HG03558 (cell line): ENCODE data around the gene YIPF3.

Experiments
- ATAC-seq: cut with Tn5 transposase; IDR thresholded peaks from one replicate; pipeline ENCODE4 v1.9.1; 2021; ENCODE audit warnings: moderate number of reproducible peaks; ENCODE audit not compliant: unreplicated experiment; ENCODE audit errors: extremely low read depth

The YIPF3 gene

DNA sequence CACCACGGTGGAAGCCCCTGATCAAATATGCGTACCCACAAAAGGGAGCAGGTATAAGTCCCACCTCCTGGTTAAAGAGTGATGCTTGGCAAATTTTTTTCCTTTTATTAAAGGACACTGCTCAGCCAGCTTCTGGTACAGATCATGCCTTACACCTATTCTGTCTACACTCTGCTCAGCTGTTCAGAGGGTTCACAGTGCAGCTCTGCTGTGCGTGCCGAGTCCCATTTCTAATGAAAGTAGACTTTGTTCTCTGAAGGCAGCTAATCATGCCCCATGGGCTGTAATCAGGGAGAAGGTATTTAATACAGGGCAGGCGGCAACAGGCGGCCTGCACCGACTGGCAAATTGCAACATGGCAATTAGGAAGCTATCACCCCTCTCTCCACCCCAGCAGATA lies 22.9 kb downstream of the YIPF3 start:
- no peak for ATAC-seq

DNA sequence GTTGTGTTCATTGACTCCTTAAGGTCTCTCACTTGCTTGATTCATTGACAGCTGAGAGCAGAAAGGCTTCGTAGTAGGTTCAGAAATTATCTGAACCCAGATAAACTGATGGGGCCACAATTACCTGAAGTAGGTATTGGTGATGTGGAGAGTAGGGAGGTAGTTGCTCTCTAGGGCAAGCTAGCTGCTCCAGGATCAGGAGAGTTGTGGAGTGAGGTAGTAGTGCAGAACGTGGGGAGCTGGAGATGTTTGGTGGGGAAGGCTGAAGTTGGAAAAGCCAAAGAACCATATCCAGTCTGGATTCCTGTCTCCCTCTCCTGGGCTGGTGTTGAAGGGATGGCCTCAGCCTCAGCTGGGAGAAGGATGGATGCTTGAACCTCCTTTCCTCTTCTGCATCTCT lies 23.5 kb downstream of the YIPF3 start:
- no peak for ATAC-seq

DNA sequence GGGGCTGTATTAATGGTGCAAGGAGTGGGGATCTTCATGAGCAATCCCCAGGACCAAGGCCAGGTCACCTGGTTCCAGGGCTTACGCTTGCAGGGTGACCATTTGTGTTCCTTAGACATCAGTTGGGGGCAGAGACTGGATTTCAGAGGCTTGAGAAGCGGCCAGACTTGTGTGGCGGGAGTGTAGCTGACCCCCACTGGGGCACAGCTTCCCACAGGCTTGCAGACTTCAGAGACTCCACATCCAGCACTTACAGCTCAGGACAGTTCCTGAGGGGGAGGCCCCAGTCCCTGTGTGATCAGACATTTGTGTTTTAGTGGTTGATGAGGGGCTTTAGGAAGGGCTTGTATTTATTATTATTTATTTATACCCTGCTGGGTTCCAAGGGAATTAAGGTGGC lies 24.1 kb downstream of the YIPF3 start:
- ATAC-seq: no peak

DNA sequence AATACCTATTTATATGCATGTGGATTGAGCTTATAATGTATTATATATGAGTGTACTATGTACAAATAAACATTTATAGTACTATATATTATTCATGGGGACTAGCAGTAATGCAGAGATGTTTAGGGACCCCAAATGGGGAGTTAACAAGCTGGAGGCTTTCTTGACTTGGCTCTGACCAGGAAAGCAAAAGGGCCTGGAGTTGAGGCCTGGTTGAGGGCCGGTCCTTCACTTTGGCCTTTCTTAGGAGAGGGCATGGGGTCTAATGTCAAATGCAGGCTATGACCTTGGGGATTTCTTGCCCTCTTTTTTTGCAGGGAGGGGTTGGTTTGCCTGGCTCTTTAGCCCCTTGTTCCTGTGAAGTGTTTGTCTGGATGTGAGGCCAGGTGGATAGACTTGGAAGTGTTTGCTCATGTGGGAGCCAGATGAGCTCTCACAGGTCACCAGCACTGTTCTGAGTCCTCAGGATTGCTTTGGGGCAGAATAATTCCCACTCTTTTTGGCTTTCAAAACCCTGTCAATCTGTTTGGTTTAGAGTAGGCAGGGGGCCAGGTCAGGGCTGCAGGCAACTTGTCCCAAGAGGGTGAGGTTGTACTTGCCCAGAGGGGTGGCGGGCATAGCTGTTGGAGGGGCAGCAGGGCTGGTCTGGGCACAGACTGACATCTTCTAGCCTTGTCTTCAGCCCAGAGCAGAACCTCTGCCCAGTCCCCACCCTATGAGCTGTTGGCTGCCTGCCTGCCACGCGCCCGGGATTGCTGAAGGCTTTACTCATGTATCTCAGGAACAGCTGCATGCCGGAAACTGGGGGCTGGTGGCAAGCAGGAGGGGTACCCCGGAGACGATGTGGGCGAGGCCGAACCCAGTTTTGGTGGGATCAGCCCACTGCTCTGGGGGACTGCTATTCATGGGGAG lies 24.7 kb downstream of the YIPF3 start:
- ATAC-seq: no peak

DNA sequence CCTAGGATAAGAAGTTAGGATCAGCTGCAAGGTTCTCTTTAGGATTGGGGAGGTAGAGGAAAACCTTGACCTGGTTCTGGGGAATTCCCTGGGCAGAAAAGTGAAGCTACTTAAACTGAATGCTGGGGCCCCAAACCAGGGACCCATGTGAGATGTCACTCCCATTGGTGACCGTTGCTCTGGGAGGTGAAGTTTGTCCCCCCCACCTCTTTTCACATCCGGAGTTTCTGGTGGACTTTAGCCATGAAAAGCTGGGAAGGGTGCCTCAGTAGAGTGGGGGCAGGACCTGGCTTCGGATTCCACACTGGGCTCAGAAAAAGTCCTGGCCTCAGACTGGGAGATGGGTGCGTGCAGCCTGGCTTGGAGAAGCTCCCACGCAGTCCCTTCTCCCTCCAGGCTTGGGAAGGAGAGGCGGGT lies 26.2 kb downstream of the YIPF3 start:
- no peak for ATAC-seq

DNA sequence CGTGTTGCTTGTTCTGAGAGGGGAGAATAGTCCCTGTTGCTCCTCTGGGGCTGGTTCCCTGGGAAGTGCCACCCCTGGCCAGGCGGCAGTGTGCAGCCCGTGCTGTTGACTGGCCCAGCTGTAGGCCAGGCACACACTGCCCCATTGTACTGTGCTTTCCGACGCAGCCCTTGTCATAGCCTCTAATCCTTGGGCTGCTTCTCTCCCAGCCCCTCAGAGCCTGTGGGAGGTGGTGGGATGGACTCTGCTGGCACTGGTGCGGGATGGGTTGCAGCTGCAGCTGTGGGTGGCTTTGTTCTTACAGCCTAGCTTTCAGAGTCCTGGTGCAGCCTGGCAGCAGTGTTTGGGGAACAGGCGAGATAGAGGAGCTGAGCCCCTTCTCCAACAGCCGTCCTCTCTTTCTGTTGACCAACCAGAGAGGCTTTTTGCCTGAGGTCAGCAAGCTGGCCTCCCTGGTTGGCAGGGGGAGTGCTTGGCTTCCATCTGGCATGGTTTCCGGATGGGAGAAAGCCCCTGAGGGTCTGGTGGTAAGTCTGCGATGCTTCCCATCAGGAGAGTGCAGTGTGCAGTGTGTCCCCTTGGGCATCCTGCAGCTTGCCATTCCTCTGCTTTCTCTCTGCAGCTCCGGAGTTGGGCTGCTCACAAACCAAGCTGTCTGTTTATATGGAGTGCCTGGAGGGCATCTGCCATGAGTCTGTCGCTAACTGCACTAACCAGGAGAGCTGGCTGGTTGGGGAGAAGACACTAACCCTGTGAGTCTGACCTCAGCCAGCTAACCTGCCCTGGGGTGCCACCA lies 27.3 kb downstream of the YIPF3 start:
- ATAC-seq: no peak

DNA sequence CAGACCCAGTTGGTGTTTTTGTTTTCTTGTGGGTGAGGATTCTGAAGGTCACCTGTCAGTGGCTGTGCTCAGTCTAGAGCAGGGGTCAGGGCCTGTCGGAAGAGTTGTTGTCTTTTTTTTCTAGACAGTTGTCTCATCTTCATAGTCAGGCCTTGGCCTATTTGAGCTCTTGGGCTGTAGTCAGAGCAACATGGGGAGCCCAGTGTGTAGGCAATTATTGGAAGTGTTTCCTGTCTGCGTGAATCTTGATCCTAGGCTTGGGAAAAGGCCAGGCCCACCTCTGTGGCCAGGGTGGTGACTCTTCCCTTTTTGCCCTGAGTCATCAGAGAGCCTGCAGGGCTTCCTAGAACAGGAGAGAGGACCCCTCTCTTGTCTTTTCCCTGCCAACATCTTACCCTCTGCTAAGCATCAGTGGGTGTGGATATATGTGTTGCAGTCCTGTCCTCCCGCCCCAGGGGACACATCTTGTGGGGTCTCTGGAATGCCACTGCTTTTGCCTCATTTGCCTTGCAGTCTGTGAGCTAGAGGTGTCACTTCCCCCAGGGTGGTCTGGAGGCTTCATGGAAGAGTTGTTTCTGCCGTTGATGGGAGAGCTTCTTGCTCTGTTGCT lies 28.0 kb downstream of the YIPF3 start:
- no peak for ATAC-seq

DNA sequence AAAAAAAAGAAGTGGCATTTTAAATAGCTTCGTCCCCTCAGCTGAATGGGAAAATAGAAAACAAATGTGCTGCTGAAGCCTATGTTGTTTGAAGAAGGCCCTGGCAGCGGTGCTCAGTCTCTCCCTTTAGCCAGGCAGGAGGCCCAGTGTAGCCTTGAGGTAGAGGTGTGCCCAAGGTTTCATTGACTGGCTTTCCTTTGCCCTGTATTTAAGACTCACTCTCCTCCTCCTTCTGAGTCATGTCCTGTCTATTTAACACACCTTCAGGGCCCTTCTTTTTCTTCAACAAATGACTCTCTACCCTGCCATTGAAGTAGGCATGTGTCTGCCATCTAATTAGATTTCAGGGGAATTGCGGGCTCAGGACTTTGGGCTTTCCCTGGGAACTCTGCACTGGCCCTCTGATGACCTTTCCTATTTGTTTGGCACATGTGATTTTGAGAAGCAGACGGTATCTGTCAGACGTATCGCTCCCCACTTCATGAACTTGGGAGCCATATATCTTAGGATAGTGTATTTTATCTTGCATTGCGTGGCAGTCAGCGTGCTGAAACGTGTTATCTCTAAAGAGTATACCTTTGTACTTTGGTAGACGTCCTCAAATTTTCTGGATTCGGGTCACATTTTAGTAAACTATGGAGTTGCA lies 35.0 kb downstream of the YIPF3 start:
- no peak for ATAC-seq

DNA sequence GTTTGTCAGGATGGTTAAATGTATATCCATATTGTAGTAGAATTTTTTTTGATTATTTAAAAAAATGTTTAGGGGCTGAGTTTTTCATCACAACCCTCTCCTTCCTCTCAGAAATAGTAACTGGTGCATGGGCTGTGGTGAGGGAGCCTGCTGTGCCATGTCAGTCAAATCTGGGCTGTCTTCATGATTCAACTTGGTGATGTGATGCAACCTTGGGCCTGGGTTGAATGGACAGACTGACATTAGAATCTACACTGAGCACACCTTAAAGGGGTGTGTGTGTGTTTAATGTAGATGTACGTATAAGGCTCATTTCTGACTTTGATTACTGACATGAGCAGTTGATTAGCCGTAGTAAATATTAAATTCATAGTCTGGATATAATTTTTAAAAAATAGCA lies 35.7 kb downstream of the YIPF3 start:
- no peak for ATAC-seq

DNA sequence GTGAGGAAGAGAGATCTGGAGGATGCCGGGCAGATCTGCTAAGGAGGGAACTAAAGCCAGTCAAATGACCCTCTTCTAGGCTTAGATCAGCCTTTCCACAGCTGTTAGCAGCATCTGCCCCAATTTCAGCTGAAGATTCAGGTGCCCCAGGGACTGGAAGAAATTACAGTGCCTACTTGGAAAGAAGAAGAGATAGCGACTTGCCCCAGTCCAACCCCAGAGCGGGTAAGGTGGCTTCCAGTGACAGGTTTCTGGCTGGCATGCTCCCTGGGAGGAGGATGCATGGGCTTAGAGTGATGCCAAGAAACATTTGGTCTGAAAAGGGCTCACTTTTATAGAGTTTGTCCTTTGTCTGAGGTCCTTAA lies 38.7 kb downstream of the YIPF3 start:
- no peak for ATAC-seq

DNA sequence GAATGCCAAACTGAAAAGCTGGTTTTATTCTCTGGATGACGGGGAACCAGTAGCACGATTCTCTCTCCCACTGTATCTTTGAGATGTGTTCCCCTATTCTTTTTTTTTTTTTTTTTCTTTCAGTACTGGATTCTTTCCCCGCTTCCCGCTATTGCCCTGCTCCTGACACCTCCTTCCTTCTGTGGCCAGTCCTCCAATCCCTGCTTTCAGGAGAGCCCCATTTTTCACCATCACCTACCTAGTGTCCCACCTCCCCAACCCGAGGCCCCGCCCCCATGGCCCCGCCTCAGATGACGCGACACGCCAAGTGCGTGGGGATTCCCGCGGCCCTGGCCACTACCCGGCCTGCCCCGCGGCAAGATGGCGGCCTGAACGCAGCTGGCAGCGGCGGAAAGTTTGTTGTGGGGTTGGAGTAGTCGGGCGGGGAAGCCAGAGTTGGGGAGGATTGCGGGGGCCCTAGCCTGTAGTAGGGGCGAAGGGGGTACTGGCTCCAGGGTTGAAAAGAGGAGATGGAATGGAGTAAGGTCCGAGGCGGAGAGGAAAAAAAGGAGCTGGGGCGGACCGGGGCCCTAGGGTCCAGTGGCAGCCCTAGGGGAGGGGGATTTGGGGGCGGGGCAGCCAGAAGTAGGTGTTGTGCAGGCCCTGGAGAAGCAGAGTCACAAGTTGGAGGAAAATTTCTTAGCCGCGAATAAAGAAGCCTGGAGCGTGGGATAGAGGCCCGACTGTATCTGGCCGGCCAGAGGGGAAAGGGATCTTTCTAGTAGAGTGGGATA lies 39.3 kb downstream of the YIPF3 start, which contains the start of gene TJAP1:
Gene TJAP1 (plus strand): TSS at position 336 of the 773 bp plus-strand sequence. CDS start 21,432 bp downstream, outside the sequence.
- no peak for ATAC-seq

DNA sequence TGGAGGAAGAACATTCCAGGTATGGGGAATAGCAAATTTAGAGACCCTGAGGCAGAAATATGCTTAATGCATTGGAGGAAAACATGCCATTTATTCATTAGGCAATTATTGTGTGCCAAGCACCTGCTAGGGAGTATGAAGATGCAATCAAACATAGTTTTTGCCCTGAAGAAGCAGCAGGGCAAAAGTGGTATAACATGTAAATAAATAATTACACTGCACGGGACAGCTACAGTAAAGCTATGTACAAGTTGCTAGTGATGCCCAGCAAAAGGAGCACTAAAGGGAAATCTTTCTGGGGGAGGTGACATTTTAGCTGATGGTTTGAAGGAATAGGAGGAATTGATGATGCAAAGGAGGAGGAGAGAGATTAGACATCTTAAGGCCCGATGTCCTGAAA lies 40.0 kb downstream of the YIPF3 start:
- no peak for ATAC-seq

DNA sequence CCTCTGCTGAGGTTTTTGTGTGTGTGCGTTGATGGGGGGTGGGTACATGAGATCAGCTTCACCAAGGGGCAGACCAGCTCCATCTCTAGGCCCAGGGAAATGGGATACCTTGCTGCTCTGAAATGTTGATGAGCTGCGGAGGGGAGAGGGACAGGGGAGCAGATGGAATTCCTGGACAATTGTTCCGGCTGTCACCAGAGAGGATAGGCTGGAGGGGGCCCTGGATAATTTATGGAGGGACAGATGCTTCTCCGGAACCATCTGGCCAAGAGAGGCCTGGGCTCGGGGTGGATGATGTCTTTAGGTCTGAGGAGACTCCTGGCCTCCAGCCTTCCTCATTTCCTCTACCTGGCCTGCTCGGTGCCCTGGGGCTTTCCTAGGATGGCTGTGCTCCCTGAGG lies 41.2 kb downstream of the YIPF3 start:
- ATAC-seq: no peak

DNA sequence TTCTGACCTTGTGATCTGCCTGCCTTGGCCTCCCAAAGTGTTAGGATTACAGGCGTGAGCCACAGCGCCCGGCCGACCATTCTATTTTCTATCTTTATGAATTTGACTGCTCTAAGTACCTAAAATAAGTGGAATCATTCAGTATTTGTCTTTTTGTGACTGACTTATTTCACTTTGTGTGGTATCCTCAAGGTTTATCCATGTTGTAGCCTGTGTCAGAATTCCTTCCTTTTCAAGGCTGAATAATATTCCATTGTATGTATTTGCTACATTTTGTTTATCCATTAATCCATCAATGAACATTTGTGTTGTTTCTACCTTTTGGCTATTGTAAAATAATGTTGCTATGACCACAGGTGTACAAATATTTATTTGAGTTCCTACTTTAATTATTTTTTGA lies 44.2 kb downstream of the YIPF3 start:
- no peak for ATAC-seq

DNA sequence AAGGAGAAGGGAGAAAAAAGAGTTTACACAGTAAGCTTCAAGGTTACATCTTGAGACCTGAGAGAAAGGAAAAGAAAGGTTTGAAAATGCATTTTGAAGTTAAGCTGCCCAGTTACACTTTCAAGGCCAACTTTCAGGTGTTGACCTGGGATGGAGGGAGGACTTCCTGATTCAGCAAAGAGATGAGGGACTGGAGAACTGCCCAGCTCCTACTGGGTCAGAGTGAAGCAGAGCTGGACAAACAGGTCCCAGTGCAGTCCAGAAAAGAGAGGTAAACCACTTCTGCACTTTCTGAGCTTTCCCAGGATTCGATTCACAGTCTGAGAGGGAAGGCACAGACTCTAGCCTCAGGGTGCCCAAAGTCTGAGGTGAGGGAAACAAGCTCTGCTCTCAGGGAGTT lies 45.3 kb downstream of the YIPF3 start:
- no peak for ATAC-seq

DNA sequence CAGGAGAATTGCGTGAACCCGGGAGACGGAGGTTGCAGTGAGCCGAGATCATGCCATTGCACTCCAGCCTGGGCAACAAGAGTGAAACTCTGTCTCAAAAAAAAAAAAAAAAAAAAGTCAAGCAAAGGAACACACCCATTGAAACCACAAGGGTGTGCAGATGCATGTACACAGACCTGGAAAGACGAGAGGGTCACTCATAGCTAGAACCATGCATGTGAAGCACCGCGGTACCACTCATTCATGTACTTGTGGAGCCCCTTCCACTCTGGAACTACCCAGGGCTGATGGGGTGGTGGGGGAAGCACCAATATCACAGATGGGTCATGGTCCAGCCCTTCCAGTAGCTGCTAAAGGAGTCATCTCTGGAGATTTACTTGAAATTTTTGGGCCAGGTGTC lies 46.8 kb downstream of the YIPF3 start:
- ATAC-seq: no peak

DNA sequence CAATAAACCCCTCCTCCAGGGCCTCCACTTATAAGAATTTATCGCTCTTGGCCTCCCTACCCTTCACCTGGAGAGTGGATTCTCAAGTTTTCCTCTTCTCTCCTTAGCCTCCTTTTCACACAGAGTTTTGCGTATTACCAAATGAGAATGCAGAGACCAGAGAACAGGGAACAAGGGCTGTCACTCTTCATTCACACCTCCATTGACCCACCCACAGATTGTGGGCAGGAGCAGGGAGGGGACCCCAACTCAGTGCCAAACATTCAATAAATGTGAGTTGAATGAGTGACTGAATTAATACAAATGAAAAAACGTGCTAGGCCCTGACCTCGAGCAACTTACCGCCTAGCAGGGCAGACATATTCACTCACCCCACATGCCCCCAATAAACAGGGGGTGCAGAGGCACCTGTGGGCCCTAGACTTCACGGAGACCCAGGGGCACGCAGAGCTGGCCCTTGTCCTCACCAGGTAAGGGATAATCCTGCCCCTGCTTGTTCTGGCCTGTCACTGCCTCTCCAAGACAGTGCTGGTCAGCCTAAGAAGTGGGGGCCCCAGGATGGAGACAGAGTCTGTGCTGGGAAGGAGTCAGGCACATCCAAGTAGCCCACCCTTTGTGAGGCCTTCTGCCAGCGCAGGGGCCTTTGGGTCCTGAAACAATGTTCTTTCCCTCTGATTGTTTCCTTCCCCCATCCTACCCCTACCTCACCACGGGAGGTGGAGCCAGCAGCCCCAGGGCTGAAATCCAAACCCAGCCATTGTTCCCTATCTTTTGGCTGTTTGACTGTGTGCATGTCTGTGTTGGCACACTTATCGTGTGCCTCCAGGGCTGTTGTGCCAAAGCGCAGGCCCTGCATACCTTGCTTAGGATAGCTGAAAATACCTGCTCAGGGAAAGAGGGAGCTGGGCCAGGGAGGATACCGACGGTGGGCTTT lies 47.7 kb downstream of the YIPF3 start:
- no peak for ATAC-seq

DNA sequence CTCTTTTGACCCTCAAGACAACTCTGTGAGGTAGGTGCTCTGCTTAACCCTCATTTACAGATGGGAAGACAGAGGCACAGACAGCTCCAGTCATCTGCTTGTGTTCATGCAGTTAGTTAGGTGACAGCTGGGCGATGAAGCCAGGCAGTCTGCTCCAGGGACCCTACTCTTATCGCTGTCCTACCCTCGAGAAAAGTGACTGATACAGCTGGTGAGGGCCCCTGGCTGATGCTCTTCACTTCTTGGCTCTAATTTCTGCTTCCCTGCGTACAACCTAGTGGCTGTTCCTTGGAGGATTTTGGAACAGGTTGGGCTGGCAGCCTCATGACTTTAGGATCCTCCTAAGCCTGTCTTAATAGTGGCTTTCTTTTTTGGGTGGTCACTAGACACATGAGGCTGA lies 48.5 kb downstream of the YIPF3 start:
- ATAC-seq: no peak

DNA sequence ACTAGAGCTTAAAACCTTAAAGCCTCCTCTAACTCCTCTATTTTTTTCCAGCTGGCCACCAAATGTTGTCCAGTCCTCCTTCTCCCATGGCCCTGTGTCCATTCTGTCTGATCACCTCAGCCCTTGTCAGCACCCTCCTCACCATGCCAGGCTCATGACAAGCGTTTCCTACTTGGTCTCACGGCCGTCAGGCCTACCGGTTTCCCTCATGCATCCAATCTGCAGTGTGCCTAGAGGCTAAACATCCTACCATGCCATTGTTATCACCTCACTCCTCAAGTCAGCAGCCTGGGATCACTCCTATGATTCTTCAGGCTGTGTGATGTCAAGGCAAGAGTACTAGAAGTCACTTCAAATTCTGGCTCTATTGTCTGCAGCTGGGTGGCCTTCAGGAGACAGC lies 49.0 kb downstream of the YIPF3 start:
- no peak for ATAC-seq
